ENCODE measurements around the gene MUSTN1. TPM values are rescaled to one million over a fixed set of nuclear protein-coding genes. Genes with fewer than 3 reads are reported as not detected.

Gene MUSTN1
- total and polyA plus RNA-seq, 2 experiments from 2014 or later = 1.2 to 1.4 TPM

DNA sequence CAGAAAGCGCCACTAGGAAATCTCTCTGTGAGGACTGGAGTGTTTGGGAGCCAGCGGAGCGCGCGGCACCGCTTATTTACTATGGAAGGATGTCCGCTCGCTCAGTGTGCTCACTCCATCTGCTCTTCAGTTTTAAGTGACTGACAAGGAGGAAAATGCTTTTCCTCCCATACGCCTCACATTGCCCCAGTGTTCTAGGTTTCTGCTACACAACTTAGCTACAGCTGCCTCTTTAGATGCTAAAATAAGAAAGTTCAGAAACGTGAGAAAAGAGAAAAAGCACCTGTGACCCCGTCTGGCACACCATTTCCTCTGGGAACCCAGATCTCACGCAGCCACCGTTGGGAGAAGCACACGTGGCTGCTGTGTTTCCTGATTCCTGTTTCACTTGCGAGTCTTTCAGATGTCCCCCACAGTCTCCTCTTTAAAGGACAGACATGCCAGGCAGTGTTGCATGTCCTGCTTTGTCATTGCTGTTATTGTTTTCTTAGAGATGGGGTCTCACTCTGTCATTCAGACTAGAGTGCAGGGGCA lies 11.7 kb upstream of the MUSTN1 start:
- Mint-ChIP-seq H3K9me3 (no peaks in the 10 kb centered on the region), H3K27ac (no peak overlapping the region), H3K36me3 (ENCODE audit: low read depth) (peaks cover 38% of the 10 kb centered on the region), H3K4me3 (no peak overlapping the region), H3K27me3 (ENCODE audit: insufficient read depth, low read depth, poor library complexity) (peaks cover 3% of the 10 kb centered on the region), H3K4me1 (peaks cover 11% of the 10 kb centered on the region)
- Histone ChIP-seq H3K4me1 (ENCODE audit: insufficient read depth) (0 out of 2 replicates have a peak, but pooled peaks cover 4% of the 10 kb centered on the region), H4K20me1 (replicated peaks; ENCODE audit: insufficient read depth) (peaks cover 2% of the 10 kb centered on the region; the same call in 1 of the 2 replicates), H3F3A (replicated peaks; ENCODE audit: low read depth) (no peaks in the 10 kb centered on the region), H3K79me2 (replicated peaks; ENCODE audit: insufficient read depth) (no peaks in the 10 kb centered on the region), H3K9me2 (ENCODE audit: insufficient read depth) (no peaks in the 10 kb centered on the region), H3K27ac (ENCODE audit: low read depth) (no peak overlapping the region), H3K27me3 (ENCODE audit: insufficient read depth) (no peaks in the 10 kb centered on the region), H3K4me2 (no peak overlapping the region), H2AFZ (no peak overlapping the region), H3K4me3 (no peak overlapping the region), H3K36me3 (ENCODE audit: insufficient read depth) (0 out of 2 replicates have a peak, but pooled peaks cover 3% of the 10 kb centered on the region)
- ATAC-seq (no peak), DNase-seq (ENCODE audit: low spot score) (no peak)
- TF ChIP-seq EZH2phosphoT487 (IDR thresholded peaks at IDR 0.05; ENCODE audit: unreplicated experiment) = no peak
- no peak for TF ChIP-seq JUNB (IDR thresholded peaks at IDR 0.05; ENCODE audit: unreplicated experiment)
- TF ChIP-seq, protein P1, sequence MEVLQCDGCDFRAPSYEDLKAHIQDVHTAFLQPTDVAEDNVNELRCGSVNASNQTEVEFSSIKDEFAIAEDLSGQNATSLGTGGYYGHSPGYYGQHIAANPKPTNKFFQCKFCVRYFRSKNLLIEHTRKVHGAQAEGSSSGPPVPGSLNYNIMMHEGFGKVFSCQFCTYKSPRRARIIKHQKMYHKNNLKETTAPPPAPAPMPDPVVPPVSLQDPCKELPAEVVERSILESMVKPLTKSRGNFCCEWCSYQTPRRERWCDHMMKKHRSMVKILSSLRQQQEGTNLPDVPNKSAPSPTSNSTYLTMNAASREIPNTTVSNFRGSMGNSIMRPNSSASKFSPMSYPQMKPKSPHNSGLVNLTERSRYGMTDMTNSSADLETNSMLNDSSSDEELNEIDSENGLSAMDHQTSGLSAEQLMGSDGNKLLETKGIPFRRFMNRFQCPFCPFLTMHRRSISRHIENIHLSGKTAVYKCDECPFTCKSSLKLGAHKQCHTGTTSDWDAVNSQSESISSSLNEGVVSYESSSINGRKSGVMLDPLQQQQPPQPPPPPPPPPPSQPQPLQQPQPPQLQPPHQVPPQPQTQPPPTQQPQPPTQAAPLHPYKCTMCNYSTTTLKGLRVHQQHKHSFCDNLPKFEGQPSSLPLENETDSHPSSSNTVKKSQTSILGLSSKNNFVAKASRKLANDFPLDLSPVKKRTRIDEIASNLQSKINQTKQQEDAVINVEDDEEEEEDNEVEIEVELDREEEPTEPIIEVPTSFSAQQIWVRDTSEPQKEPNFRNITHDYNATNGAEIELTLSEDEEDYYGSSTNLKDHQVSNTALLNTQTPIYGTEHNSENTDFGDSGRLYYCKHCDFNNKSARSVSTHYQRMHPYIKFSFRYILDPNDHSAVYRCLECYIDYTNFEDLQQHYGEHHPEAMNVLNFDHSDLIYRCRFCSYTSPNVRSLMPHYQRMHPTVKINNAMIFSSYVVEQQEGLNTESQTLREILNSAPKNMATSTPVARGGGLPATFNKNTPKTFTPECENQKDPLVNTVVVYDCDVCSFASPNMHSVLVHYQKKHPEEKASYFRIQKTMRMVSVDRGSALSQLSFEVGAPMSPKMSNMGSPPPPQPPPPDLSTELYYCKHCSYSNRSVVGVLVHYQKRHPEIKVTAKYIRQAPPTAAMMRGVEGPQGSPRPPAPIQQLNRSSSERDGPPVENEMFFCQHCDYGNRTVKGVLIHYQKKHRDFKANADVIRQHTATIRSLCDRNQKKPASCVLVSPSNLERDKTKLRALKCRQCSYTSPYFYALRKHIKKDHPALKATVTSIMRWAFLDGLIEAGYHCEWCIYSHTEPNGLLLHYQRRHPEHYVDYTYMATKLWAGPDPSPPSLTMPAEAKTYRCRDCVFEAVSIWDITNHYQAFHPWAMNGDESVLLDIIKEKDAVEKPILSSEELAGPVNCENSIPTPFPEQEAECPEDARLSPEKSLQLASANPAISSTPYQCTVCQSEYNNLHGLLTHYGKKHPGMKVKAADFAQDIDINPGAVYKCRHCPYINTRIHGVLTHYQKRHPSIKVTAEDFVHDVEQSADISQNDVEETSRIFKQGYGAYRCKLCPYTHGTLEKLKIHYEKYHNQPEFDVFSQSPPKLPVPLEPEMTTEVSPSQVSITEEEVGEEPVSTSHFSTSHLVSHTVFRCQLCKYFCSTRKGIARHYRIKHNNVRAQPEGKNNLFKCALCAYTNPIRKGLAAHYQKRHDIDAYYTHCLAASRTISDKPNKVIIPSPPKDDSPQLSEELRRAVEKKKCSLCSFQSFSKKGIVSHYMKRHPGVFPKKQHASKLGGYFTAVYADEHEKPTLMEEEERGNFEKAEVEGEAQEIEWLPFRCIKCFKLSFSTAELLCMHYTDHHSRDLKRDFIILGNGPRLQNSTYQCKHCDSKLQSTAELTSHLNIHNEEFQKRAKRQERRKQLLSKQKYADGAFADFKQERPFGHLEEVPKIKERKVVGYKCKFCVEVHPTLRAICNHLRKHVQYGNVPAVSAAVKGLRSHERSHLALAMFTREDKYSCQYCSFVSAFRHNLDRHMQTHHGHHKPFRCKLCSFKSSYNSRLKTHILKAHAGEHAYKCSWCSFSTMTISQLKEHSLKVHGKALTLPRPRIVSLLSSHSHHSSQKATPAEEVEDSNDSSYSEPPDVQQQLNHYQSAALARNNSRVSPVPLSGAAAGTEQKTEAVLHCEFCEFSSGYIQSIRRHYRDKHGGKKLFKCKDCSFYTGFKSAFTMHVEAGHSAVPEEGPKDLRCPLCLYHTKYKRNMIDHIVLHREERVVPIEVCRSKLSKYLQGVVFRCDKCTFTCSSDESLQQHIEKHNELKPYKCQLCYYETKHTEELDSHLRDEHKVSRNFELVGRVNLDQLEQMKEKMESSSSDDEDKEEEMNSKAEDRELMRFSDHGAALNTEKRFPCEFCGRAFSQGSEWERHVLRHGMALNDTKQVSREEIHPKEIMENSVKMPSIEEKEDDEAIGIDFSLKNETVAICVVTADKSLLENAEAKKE (CRISPR knock-in tag; IDR thresholded peaks at IDR 0.05) = no peak
- no peak for TF ChIP-seq ZNF114 (CRISPR knock-in tag; IDR thresholded peaks at IDR 0.05)
- no peak for TF ChIP-seq ZNF331 (CRISPR knock-in tag; IDR thresholded peaks at IDR 0.05; ENCODE audit: low read depth)
- TF ChIP-seq CREB1 (CRISPR knock-in tag; IDR thresholded peaks at IDR 0.05; ENCODE audit: low read depth) = no peak
- TF ChIP-seq REST (IDR thresholded peaks at IDR 0.05; ENCODE audit: unreplicated experiment) = no peak
- TF ChIP-seq NANOG (IDR thresholded peaks at IDR 0.05; ENCODE audit: borderline replicate concordance) = no peak
- no peak for TF ChIP-seq STAT1 (IDR thresholded peaks at IDR 0.05; ENCODE audit: unreplicated experiment)
- TF ChIP-seq EZH2 (IDR thresholded peaks at IDR 0.05; ENCODE audit: low read depth, unreplicated experiment) = no peak
- TF ChIP-seq POLR2AphosphoS5 (IDR thresholded peaks at IDR 0.05; ENCODE audit: low read depth) = no peak
- no peak for TF ChIP-seq CTCF (conservative IDR thresholded peaks at IDR 0.05; ENCODE audit: low read depth in 2 of 2)
- no peak for TF ChIP-seq ETS1 (IDR thresholded peaks at IDR 0.05)

Measured in GM23338 (cell line).